GM18861 (cell line): ENCODE measurements around the gene FAM216B.
"Not testable (repeated sequence)": the region's sequence is repeated elsewhere in the genome, so short reads cannot be mapped to it uniquely, and the experiment has no call there.

Source experiments
- ATAC-seq: cut with Tn5 transposase; IDR thresholded peaks from one replicate; pipeline ENCODE4 v1.9.1; 2021; ENCODE audit not compliant: unreplicated experiment

FAM216B gene

DNA sequence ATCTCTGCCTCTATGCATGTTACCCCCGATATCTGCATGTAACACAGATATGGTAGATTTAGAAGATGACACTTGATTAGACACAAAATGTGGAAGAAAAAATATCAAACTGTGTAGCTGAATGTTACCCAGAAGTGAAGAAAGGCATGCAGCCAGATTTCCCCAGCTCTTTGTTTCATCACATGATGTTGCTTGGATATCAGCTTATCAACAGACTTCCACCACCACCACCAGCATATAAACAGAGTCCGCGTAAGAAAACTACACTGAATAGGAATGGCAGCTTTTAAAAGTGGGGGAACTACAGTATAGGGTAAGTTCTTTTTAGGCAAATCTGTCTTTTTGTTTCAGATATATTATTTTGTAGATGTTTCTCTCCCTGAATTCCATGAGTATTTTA lies at the start of gene FAM216B:
Gene FAM216B (plus strand): TSS at position 233 of the 400 bp plus-strand sequence. CDS start 2,484 bp downstream, outside the sequence.
- ATAC-seq, result no peak

DNA sequence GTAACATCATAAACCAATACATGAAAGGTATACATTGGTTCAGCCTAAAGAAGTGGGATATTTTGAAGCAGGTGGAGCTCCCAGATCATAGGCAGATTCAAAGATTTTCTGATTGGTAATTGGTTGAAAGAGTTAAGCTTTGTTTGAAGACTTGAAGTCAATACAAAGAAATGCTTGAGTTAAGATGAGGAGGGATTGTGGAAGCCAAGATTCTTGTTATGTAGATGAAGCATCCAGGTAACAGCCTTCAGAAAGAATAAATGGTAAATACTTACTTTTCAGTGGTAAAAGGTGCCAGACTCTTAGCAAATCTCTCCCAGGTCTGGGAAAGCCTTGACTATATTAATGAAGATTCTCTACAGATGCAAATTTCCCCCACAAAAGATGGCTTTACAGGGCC lies 49.3 kb upstream of the FAM216B start:
- ATAC-seq, result no peak

DNA sequence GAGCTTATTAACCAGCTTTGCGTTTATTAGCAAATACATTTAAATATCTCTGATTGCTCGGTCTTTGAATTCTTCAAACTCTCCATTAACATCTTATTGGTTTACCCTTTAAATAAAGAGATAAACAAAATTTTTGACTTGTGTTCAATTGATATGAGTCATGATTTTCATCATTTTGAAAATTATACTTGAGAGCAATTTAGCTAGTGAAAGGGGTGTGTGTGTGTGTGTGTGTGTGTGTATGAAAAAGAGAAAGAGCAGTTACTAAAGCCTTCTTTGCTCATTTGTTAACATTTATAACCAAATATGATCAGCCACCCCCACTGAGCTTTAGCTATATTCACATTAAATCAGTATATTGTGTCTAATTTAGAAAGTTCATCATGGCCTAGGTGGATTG lies 48.3 kb upstream of the FAM216B start:
- no peak for ATAC-seq

DNA sequence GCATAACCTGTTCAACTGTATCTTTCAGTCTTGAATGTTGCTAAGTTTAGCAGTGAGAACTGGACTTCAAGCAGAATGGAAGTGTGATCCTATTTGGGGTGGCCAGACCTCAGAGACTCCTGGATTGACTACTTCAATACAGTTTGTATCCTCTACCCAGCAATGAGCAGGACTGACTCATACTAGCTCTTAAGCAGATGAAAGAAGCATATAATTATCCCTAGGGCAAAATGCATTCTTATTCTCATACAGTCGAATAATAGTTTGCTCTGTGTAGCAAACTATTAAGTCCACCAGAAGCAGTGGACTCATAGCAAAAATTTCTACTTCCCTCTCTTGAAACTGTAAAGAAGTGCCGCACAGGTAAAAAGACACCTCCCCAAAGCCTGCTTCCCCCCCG lies 46.4 kb upstream of the FAM216B start:
- ATAC-seq, result no peak

DNA sequence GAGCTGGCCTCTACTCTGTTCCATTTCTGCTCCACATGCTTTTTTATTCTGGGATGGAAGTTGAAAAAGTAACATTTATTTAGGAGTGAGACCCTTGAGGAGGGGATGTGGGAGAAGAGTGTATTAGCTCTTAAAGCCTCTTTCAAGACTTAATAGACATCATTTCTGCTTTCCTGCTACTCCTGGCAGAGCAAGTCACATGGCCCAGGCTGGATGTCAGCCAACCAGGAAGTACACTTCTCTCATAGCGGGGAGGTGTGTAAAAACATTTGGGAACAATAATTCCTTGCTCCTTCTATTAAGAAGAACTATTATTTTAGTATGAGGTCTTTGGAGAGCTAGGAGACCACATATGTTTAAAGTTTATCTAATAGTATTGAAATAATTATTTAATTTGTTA lies 40.6 kb upstream of the FAM216B start:
- no peak for ATAC-seq

DNA sequence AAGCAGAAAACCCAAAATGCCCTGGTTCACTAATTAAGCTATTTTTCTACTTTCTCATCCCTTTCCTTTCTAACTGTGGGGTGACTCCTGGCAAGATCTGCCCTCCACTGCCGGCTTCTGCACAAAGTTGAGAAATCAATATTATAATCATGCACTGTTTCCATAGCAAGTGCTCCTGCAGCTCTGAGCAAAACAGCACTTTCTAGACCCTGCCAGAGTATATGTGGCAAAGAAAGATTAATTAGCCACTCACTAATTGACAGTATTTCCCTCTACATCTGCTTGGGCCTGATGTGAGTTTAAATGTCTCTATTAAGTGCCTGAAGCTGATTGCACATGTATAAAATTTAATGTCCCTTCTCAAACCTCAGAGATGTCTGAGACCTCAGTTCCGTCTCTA lies 39.5 kb upstream of the FAM216B start:
- no peak for ATAC-seq

DNA sequence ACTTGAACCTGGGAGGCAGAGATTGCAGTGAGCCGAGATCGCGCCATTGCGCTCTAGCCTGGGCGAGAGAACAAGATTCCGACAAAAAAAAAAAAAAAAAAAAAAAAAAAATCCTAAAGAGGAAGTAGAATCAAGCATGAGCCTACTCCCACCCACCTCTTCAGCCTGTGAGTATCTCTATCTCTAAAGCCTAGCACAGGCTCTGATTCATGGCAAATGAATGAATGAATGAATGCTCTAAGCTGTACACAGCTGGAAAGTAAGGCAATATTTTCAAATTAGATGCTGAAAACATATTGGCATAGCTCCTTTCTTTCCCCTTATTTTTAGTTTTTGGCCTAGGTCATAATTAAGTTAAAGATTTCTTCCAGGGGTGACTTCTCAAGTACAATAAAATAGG lies 35.7 kb upstream of the FAM216B start:
- ATAC-seq, result no peak

DNA sequence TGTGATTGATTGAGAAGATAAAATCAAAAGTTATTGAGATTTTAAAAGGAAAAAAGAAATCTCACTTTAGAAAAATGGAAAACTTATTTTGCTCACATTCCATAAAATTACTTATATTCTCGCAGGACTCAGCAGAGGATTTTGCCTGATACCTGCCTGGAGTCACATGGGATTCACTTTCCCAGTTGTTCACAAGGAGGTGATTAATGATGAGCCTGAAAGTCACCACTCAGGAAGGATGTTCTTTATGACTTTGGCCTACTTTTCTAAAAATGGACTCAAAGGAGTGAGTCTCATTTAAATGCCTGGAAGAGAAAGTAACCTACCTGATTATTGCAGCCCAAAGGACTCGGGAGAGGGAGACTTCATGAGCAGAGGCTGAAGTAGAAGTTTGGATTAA lies 34.5 kb upstream of the FAM216B start:
- no peak for ATAC-seq

DNA sequence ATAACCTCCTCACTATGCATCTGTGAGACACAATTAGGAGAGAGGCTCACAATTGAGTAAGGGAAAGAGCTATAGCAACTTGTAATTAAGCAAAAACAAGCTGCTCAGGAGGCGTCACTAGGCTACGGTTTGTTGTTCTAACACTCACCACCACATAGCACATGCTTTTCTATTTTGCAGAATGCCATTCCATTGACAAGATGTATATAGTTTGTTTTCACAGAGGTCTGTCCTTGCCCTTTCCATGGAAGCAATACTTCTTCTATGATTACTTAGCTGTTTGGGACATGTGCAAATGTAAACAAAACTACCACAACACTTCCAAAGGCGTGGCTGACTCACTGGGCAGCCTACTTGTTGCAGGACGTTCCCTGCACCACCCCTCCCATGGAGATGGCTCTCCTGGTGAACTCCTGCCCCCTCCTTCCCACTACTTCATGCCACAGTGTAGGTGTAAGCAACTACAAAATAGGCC lies 33.9 kb upstream of the FAM216B start:
- no peak for ATAC-seq

DNA sequence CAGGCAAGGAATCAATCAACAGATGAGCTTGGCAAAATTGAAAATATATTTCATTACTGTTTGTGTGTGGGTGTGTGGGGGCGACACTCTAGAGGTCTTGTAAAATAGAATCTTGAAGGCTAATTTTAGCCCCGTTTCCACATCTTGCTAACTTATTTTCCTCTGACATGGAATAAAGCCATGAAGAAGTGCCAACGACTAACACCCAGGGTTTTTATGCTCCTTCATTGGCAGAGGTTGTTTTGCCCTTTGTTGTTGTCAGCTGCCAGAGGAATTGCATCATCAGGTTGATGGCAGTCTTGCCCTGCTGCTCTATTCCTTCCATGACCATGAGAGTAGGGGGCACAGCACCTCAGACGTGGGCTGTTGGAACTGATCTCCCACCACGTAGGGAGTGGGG lies 30.6 kb upstream of the FAM216B start:
- no peak for ATAC-seq

DNA sequence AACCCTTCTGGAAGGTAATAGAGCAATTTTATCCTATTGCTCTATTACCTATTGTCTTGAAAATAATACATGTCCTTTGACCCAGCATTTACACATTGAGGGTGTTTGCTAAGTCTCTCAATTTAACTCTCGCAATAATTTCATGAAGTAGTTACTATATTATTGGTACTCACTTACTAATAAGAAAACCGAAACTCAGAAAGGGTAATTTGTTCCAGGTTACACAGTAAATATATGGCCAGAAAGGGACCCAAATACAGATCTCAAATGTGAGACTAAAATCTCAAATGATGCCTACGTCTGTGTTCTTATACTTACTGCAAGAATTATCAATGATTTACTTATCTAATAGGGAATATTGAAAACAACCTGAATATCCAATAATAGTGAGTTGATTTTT lies 29.7 kb upstream of the FAM216B start:
- ATAC-seq, result peak; percentile 87

DNA sequence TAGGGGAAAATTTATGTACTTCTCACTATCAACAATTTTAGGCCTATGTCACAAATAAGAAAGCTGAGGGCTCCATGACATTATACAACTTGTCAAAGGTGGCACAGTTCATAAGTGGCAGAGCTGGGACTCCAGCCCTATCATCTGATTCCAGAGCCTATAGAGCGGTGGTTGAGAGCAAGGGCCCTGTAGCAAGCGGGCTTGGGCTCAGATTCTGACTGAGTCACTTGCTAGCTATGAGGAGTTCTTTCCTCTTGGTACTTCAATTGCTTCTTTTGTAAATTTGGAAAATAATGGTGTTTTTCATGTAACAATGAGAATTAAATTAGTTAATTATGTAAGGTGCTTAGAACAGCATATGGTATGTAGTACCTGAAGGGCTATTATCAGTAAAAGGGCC lies 28.7 kb upstream of the FAM216B start:
- ATAC-seq, result no peak

DNA sequence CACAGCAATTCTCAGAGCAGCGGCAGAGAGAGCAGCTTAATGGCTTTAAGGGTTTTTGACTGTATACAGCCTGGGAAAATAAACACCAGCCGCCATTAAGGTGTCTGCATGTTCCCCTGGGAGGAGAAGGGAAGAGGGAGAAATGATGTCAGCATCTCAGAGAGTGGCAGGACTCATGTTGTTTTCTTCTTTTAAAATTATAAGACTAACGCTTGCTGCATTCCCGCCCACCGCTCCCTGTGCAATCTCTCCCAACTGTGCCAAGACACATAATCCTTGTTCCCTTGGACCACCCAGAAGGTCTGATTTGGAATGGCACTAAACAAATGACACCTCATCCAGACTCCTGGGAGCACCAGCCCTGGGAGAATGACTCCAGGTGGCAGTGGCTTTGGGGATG lies 27.7 kb upstream of the FAM216B start:
- ATAC-seq, result no peak

DNA sequence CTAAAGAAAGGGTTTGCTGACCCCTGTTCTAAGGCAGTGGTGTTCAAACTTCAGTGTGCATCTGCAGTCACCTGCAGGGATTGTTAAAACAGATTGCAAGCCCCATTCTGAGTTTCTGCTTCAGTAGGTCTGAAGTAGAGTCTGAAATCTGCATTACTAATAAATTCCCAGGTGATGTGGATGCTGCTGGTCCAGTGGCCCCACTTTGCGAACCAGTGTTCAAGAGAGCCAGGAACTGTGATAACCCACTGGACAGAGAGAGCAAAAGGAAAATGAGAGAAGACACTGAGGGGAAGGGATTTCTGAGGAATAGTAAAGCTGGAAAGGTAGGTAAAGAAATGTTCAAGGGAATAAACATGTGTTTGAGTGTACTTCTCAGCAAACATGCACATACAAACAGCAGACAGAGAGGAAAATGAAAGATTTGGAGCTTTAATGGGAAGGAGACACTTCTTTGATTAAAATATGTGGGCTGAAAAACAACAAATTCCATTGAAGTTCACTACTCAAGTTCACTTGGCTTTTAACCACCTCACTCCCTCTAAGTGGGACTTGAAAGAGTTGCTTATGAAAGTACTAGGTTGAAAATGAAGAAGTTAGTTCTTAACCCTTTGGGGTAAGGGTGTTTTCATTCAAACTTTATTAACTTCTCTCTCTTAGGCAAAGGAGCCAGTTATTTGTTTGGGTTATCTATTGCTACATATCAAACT lies 26.4 kb upstream of the FAM216B start:
- ATAC-seq, result no peak

DNA sequence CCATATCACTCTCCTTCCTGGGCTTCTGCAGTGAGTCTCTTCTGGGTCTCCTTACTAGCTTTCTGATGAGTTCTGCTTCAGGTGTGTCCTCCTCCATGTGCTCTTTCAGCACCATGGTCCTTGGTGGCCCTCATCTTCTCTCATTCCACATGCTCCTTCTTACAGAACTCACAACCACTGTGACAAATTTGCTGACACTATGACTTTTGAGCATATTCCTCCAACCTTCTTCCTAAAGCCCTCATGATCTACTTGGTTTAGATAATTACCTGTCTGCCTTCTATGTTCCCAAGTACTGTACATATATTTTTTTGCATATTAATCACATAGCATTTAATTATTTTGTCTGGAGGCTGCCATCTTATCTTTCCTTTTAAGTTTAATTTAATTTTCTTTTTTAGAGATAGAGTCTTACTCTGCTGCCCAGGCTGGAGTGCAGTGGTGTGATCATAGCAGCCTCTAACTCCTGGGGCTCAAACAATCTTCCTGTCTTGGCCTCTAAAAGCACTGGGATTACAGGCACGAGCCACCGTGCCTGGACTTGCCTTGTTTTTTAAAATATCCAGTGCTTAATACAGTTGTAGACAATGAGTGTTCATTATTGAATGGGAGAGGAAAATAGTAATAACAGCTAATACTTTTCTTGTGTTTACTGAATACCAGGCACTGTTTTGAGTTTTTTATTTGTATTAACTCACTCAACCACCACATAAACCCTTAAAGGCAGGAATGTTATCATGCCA lies 23.5 kb upstream of the FAM216B start:
- no peak for ATAC-seq

DNA sequence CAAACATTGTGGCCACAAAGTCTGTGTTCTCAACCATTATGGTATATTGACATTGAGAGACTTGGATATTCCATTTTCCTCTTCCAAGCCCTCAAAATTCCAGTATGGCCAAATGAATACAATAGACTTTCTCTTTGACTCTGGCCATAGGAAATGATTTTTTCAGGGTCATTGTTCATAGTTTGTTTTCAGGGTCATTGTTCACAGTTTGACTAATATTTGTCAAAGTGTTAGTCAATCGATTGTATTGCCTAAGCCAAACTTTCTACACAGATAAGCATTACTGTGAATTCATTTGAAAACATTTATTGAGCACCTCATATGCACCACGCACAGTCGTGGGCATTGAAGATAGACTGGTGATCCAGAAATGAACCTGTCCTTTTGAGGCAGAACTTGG lies 22.9 kb upstream of the FAM216B start:
- ATAC-seq, result no peak

DNA sequence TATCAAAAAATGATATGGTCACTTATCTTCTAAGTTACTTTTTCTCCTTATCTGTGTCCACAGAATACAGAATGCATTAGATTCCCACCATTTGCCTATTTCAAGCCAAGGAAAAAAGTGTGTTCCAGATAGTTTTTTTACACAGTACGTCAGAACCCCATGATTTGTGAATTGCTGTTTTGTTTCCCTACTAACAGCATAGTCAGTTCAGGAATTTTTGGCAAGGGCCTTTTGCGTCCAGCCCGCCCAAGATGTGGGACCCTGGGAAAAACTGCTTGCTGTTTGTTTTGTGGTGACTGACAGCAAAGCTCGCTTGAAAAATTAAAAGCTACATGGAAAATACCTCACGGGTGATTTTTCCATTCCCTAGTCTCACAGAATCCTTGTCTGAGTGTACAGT lies 20.4 kb upstream of the FAM216B start:
- ATAC-seq, result no peak

DNA sequence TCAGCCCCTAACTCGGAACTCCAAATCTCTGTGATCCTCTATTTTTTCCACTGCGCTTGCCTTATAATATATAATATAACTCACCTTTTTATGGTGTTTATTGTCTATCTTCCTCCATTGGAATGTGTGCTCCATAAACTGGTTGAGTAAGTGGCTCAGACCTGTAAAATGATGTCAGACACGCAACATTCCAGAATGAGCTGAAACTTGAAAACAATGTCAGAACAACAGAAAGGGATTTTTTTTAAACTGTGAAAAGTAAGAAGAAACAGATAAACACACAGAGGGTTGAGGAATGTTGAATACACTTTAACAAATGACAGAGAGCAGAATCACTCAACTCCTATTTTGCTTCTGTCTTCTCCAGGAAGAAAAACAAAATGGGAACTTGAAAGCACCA lies 19.1 kb upstream of the FAM216B start:
- no peak for ATAC-seq

DNA sequence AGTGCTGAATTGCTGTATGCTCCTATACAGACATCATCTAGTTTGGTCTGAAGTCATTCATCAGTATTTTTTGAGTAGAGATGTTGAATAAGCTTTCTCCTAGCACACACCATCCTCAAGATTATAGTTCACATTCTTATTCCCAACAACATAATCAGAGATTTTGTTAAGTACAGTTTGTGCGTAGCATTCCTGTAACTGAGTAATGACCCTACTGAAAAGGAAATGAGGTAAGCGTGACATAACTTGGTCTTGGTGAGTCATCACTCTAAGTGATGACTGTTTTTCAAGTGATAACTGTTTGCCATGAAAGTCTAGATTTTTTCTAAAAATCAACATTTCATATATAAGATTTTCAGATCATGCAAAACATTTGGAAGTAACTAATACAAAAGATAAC lies 18.5 kb upstream of the FAM216B start:
- ATAC-seq, result no peak

DNA sequence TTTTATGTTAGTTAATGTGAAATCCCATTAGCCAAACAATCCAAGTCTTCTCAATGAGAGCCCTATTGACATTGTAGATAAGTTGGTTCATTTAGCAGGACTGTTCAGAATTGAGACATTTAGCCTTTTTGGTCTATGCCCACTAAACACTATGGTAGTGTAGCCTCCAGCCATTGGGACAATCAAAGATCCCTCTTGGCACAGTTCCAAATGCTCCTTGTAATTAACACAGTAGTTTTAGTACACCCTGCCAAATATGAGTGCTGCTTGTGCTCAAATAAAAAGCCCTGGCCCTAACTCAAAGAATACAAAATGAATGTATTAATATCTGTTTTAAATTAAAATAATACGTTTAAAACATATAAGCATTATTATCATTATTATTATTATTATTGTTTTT lies 15.4 kb upstream of the FAM216B start:
- ATAC-seq, result no peak

DNA sequence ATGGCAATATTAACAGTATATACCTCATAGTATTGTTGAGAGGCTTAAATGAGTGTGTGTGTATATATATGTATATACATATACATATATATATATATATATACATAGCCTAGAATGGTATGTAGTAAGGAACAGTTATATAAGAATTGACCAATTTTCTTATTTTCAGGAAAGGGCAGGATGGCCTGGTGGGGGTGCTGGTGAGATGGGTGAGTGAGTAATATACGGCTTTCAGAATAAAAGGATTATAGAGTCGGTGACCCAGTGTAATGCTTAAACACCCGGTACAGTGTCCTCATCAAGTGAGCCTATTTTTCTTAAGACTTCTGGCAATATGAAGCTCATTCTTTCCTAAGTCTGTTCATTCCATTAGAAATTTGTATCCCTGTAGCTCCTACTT lies 11.7 kb upstream of the FAM216B start:
- ATAC-seq, result no peak

DNA sequence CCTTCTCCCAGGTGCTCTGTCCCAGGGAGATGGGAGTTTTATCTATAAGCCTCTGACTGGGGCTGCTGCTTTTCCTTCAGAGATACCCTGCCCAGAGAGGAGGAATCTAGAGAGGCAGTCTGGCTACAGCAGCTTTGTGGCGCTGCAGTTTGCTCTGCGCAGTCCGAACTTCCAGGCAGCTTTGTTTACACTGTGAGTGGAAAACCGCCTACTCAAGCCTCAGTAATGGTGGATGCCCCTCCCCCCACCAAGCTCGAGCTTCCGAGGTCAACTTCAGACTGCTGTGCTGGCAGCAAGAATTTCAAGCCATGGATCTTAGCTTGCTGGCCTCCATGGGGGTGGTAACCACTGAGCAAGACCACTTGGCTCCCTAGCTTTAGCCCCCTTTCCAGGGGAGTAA lies 4.8 kb upstream of the FAM216B start:
- not testable (repeated sequence) for ATAC-seq

DNA sequence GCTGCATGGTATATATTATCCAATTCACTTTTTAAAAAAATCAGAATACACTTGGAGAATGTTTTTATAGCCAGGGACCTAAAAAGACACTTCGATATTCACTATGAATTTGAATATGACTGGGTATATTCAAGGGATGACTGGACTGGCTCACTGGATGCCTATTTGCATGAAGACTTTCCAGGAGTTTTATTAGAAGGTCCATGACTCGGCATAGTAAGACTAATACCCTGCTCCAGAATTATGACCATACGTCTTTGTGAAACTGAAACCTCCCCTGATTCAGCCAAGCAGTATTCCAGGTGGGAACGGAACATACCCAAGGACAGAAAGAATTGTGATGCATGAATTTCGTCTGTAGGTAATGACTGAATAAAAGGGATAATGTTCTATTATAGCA lies 3.9 kb upstream of the FAM216B start:
- ATAC-seq, result no peak
